HG02610 (cell line): ENCODE measurements around the gene BFSP2.
"Not testable (repeated sequence)": the region's sequence is repeated elsewhere in the genome, so short reads cannot be mapped to it uniquely, and the experiment has no call there.

Experiments used
- ATAC-seq: cut with Tn5 transposase; IDR thresholded peaks from one replicate; pipeline ENCODE4 v1.9.1; 2021; ENCODE audit warnings: mild to moderate bottlenecking, moderate library complexity; ENCODE audit not compliant: unreplicated experiment

The BFSP2 gene

DNA sequence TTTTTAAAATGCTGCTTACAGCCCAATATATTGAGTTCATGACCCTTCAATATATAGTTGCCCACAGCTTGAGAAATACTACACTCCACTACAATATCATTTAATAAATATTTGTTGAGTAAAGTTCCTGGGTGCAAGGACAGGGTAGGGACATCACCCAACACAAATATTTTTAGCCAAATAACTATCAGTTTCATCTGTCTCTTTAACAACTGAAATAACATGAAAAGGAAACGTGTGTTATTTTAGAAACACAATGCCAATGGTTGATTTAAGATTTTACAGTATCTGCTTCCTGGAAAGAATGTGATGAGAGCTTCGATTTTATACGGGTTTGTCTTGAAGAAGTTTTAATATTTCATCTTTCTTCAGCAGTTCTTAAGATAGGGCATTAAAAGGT is 106.0 kb downstream of the BFSP2 start:
- ATAC-seq: peak; percentile 24

DNA sequence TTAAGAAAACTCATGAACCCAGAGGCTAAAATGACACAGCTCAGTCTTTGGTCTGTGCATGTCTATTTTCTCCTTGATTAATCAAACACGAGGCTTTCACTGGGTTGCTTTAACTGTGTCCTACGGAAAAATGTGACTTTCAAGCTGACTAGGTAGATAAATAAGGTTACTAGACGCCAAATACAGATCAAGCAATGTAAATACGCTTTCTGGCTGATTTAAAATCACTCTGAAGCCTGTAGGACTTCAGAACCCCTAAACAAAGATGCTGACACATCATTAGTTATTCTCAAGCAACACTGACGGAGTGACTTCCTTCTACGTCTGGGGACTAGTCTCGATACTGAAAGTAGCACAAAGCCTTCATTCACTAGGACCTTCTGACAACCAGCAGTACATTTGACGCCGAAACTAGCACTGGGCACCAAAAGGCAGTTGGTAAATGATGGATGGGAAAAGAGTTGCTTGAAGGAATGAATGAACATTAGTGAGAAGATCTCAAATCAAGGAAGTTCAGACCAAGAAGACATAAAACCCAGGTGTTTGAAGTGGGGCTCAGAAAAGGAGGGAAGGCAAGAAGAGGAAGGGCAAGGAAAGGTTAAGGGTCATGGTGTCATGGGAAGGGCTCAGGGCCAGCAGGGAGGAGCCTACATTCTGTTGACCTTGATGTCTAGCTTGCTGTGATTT is 106.5 kb downstream of the BFSP2 start:
- ATAC-seq: peak; percentile 95

DNA sequence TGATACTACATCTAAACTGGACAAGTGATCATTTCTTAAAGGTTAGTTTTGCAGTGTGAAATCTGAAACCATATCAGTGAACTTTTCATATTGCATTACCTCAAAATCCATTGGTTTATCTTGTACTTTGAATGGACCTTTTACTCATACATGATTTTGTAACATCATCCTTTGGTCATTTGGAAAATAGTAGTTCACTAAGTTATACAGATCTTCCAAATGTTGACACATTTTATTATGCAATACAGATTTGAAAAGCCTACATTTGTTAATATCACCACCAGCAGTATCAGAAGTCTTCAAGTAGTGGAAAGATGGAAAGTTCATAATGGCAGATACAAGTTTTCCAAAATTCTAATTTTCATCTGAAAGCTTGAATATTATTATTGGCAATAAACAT is 109.6 kb downstream of the BFSP2 start:
- ATAC-seq: no peak

DNA sequence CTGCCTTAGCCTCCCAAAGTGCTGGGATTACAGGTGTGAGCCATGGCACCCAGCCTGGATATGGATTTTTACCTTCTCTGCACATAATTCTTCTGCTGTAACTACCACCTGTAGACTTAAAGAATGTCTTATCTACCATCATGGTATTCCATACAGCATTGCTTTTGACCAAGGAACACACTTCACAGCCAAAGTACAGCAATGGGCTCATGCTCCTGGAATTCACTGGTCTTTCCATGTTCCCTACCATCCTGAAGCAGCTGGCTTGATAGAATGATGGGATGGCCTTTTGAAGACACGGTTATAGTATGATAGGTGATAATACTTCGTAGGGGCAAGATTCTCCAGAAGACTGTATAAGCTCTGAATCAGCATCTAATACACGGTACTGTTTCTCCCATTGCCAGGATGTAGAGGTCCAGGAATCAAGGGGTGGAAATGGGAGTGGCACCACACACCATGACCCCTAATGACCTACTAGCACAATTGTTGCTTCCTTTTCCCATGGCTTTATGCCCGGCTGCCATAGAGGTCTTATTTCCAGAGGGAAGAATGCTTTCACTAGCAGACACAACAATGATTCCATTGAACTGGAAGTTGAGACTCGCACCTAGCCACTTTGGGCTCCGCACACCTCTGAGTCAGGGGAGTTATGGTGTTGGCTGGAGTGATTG is 112.7 kb downstream of the BFSP2 start:
- no peak for ATAC-seq

DNA sequence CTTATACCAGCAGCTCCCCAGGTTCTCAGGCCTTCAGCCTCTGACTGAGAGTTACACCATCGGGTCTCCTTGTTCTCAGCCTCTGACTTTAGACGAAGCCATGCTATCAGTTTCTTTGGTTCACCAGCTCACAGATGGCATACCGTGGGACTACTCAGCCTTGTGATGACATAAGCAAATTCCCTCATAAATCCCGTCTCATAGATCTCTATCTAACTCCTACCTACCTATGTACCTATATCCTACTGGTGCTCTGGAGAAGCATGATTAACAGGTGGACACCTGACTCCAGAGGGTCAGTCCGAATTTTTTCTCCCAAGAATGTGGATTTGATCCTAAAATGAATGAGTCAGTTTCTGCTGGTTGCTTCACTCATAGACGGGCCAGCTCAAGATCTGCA is 114.6 kb downstream of the BFSP2 start:
- no peak for ATAC-seq

DNA sequence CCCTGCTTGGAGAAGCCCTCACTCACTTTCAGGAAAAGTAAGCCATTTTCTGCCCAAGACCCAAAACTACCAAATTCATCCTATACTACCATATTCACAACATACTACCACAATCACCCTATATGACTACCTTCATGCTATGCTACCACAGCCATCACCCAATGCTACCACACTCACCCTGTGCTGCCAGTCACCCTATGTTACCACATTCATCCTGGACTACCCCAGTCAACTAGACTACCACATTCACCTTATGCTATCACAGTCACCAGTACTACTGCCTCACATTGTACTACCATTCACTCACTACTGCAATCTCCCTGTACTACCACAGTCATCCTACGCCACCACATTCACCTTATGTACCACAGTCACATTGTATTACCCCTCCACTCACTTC is 115.3 kb downstream of the BFSP2 start:
- no peak for ATAC-seq

DNA sequence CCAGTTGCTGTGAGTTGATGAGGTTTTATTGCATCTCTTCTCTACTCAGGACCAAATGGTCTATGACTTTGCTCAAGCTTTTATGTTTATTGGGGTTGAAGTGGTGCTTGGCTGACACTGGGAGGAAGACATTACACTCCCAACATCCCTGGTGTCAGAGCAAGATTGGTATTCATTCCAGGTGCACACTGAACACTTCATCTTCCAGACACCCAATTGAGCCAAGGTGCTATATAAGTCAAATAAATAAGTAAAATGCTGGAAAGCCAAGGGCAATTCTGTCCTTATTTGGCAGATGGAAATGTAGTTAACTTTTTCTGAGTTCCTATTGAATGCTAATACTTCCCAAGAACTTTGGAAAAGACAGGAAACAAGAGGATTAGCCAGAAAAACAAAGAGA is 120.4 kb downstream of the BFSP2 start:
- ATAC-seq: no peak

DNA sequence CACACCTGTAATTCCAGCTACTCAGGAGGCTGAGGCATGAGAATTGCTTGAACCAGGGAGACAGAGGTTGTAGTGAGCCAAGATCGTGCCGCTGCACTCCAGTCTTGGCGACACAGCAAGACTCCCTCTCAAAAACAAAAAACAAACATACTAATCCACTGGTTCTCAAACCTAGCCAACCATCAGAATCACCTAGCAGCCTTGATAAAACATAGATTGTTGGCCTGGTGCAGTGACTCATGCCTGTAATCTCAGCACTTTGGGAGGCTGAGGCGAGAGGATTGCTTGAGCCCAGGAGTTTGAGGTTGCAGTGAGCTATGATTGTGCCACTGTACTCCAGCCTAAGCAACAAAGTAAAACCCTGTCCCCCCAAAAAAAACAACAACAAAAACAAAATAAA is 121.1 kb downstream of the BFSP2 start:
- ATAC-seq: not testable (repeated sequence)

DNA sequence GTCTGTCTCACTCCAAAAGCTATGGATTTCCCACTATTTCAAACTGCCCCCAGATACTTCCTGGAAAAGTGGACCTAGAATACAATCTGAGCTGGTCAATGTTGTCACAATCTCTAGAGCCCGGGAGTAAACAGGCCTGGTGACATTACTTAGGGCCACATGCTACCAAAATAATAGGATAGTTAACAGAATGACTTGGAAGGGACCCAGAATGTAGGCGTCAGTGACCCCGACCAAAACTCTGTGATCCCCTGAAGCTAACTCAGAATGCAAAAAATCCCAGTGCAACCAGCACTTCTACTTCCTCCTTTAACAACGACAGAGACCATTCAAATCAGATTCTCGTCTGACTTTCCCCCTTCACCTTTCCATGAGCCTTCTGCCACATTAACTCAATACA is 122.1 kb downstream of the BFSP2 start:
- peak; percentile 50 for ATAC-seq

DNA sequence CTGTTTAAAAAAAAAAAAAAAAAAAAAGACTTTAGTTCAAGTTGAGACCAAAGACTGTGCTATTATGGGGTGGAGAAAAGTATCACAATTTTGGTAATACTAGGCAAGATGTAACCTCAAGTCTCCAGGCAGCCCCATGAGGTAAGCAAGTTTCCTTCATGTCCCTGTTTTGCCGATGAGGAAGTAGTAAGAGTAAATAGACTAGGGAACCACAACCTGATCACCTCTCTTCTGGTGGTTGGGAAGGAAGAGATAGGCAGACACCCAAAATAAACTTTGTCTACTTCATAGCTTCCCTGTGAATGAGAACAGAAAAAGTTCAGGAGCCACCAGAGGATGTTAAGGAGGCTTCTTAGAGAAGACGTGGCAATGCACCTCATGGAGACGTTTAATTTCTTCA is 123.9 kb downstream of the BFSP2 start:
- ATAC-seq: not testable (repeated sequence)
